GM12872 (cell line): ENCODE data around the gene ABCD4.

Experiments used
- CTCF ChIP-seq: IDR thresholded peaks from 3 replicates; pipeline ENCODE4 v1.5.1; 2011; ENCODE audit warnings: low read depth, mild to moderate bottlenecking, low read length, moderate library complexity; ENCODE audit not compliant: insufficient read depth

The ABCD4 gene

GRCh38 chr14:74255281-74255680 is 47.5 kb downstream of the ABCD4 start:
- no peak for TF ChIP-seq CTCF

- TF ChIP-seq CTCF = no peak
Measured at GRCh38 chr14:74249433-74250375, 53.0 kb downstream of the ABCD4 start.

- TF ChIP-seq CTCF = no peak
Measured at GRCh38 chr14:74248017-74248416, 54.7 kb downstream of the ABCD4 start.

GRCh38 chr14:74246542-74246941 is 56.2 kb downstream of the ABCD4 start:
- no peak for TF ChIP-seq CTCF

GRCh38 chr14:74245292-74245691 is 57.4 kb downstream of the ABCD4 start:
- no peak for TF ChIP-seq CTCF

GRCh38 chr14:74244115-74244514 is 58.6 kb downstream of the ABCD4 start:
- peak; percentile 28; the same call in 1 of the 3 replicates for TF ChIP-seq CTCF

- no peak for TF ChIP-seq CTCF
Measured at GRCh38 chr14:74243051-74243450, 59.7 kb downstream of the ABCD4 start.
